Activated gamma-delta T cell treated with anti-CD3 and anti-CD28 coated beads, Interleukin-2, amount 50 U/mL, for 16 hours (primary cell): Measurements from ENCODE around the gene ANO4.
"Not testable (repeated sequence)": the region's sequence is repeated elsewhere in the genome, so short reads cannot be mapped to it uniquely, and the experiment has no call there.

Experiments
- DNase-seq: peaks from one replicate; pipeline ENCODE4 v3.0.0-alpha.2; 2020; ENCODE audit warnings: low read depth

ANO4 gene

DNA sequence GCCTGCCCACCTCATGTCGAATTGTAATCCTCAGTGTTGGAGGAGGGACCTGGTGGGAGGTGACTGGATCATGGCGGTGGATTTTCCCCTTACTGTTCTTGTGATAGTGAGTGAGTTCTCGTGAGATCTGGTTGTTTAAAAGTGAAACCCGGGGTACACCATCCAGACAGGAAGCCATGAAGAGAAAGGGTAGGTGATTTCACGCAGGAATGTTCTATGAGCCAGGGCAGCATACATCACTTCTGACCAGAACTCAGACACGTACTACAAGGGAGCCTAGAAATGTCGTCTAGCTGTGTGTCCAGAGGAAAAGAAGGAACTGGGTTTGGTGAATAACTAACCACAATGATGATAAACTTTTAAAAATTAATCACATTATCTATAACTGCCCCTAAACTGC, 80.6 kb downstream of the ANO4 start:
- no peak for DNase-seq

DNA sequence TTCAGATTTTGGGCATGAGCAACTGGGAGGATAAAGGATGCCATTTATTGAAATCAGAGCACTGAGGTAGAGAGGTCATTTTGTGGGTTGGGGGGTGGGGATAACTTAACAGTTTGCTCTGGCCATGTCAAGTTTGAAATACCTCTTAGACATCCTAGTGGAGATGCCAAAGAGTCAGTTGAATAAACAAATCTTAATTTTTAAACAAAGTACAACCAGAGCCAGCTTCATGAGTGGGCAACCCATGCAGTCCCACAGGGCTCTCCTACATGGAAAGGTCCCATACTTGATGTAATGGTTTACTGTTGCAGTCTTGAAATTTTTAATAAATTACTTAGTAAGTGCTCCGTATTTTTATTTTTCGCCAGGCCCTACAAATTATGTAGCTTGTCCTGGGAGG, 81.2 kb downstream of the ANO4 start:
- no peak for DNase-seq

GRCh38 chr12:100877776-100878175, 83.2 kb downstream of the ANO4 start:
- DNase-seq, result no peak

DNA sequence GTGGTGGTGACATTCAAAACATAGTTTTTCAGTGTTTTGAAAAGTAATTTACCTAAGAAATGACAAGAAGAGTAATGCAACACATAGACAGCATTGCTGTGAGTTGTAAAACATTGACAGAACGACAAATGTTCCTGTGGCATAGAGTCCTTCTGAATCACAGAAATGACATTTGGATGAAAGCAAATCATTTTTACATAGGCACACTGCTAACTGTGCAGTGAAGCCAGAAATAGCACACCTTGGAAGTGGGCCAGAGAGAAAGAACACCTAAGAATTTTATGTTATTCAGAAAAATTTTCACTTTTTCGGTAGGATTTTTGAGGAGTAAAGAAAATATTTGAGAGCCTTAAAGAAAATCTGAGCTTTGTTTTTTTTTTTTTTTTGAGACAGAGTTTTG, 100.6 kb downstream of the ANO4 start:
- DNase-seq, result no peak

DNA sequence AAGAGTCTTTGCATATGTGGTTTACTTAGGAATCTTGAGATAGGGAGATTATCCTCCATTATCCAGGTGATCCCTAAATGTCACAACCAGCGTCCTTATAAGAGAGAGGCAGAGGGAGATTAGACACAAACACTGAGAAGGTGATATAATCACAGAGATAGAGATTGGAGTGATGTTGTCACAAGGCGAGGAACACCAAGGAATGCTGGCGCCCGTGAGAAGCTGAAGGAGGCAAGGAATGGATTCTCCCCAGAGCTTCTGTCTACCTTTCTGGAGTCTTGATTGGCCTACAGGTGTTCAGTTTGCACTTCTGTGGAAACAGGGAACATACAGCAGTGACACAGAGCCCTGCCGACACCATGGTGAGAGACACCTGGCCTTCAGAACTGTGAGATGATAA, 101.6 kb downstream of the ANO4 start:
- no peak for DNase-seq

- no peak for DNase-seq
These were observed 102.7 kb downstream of the ANO4 start for GRCh38 chr12:100897240-100897639.

DNA sequence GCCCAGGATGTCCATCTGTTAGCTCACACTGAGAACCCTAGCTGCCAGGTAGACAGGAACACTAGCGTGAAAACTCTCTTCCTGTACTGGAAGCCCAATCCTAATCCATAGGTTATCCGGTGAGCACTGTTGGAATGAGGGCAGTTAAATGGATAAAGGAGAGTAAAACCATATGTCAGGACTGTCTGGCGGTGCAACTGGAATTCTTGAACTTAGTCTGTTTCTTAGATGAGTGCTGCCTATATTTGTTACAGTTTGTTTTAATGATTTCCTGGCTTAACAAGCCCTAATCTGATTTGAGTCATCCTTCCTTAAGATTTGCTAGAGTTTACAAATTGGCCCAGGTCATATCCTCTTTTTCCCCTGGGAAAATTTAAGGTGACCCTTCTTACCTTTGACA, 104.7 kb downstream of the ANO4 start:
- no peak for DNase-seq

DNA sequence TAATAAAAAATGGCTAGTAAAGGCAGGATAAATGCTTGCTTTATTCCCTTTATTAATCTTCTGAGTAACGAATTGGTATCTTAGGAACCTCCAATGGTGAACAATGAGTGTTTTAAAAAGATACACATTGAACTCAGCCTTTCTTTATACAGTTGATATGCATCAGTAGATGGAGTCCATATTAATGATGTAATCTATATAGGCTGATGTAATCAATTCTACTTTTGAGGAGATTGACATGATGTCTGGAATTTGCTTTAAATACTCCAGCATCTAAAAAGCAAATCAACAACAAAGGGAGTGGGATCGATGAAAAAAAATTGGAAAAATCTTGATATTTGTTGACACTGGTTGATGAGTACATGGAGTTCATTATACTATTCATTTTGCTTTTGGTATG, 106.2 kb downstream of the ANO4 start:
- no peak for DNase-seq

GRCh38 chr12:100901266-100901665, 106.7 kb downstream of the ANO4 start:
- no peak for DNase-seq

DNA sequence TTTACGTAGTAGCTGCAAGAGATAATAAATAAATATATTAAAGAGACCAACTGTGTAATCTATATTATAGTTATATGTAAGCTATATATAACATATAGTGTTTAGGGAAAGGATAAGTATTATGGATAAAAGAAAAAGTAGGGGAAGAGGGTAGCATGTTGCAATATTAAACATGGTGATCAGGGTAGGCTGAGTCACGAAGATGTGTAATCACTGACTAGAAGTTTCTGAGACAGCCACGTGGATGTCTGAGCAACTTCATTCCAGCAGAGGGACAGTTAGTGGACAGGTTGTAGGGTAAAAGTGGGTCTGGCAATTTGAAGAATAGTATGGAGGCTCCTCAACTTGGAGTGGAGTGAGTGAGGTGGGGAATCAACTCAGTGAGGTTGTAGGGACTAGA, 109.7 kb downstream of the ANO4 start:
- no peak for DNase-seq

DNA sequence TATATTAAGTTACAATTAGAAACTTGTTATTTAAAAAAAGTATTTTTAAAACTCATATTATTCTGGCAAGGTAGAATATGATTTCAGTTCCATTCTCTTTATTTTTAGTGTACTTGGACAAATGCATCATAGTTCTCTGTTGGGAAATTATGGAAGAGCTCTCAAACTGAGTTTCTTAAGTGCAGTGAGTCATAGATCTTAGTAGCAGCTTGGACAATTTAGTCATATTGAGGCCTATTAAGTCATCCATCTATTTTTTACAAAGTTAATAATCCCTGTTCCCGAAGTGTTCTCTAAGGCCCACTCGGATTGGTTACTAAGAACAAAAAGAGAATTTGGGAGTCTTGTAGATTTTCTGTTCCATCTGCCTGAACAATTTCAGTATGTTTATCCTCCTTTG, 113.9 kb downstream of the ANO4 start:
- no peak for DNase-seq

DNA sequence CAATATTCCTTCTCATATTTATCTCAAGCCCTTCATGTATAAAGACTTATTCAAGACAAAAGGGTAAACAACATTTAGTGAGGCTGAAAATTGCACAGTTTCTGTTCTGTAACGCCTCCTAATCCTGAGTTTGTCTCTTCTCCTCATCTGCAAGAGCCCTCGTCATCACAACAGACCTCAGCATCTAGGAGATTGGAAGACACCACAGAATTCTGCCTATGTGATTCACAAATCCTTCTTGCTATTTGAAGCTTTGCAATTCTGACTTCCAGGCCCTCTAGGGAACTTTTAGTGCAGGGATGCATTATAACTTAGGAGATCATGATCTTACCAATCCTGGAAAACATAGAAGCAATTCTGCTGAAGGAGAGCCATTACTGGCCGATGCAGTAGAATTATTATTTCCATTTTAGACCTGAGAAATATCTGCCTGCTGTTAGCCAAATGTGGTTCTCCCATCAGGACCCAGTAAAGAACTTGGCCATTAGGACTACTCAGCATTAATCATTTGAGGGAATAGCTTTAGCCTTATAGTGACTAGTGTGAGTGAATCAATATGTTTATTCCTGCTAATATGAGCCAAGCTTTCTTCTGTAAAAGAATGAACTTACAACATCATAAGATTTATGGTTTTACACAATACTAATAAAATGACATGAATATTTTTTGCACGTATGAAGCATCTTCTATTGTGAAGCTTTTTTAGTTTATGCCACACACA, 119.5 kb downstream of the ANO4 start:
- no peak for DNase-seq

DNA sequence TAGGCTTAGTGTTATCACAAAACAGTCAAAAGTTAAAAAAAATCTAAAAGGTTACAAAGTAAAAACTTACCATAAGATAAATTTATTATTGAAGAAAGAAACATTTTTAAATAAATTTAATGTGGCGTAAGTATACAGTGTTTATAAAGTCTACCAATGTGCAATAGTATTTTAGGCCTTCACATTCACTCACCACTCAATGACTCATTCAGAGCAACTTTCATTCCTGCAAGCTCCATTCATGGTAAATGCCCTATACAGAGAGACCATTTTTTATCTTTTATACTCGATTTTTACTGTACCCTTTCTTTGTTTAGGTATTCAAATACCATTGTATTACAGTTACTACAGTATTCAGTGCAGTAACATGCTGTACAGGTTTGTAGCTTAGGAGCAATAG, 124.5 kb downstream of the ANO4 start:
- DNase-seq, result no peak

DNA sequence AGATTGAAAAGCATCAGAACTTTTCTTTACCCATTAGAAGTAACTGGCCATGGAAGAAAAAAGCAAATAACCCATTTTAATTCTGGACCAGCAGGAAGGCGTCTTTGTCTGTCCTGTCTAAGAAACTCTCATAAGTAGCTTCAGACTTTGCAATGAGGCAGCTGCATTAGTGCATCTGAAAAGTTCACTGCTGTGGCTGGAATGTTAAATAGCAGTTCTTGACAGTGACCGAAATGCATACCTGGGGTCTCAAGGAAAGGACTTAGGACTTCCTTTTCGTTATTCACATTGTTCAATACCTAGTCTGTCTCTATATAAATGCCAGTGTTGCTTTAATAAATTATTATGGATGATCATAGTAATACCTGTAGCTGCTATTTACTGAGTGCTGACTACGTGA, 125.9 kb downstream of the ANO4 start:
- DNase-seq, result no peak

DNA sequence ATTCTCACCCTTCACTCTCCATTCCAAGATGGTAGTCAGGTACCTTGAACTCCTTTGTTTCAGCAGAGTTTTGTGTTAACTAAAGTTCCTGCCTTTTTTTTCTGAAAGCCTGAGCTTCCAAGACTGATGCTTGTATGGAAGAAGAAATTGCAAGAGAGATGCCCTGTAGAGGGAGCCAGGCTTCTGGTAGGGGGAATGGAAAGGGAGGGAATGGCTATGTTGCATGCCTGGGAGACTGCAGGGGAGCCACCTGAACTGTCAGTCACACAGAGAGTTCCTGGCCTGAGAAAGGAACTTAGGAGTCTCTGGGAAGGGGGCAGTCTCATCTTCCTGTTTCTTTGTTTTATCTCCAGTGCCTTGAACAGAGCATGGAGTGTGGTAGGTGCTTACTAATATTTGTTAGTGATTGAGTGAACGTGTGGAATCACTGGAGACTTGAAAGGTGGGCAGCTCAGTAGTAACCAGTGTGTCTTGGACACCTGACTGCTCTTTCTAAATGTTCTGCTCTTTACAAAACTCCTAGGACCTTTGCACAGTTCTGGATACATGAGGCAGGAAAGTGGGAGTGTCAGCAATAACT, 132.2 kb downstream of the ANO4 start:
- no peak for DNase-seq

GRCh38 chr12:100927826-100928225, 133.2 kb downstream of the ANO4 start:
- DNase-seq, result no peak

DNA sequence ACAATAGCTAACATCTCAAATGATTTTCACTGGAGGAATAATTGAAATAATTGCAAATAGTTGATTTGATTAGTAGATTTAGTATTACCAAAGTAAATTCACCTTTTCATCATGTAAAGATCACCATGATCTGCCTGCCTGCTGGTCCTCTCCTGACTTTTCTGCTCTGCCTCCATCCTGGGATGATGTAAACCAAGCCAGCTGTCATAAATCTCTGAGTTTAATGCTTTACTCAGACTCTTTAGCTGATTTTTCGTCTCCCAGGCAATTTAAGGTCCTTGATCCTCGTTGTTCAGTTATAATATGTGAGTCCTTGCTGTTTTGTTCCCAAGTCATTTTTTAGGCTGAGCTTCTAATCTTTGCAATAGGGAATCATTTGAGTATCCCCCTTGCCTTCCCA, 138.0 kb downstream of the ANO4 start:
- DNase-seq, result no peak

DNA sequence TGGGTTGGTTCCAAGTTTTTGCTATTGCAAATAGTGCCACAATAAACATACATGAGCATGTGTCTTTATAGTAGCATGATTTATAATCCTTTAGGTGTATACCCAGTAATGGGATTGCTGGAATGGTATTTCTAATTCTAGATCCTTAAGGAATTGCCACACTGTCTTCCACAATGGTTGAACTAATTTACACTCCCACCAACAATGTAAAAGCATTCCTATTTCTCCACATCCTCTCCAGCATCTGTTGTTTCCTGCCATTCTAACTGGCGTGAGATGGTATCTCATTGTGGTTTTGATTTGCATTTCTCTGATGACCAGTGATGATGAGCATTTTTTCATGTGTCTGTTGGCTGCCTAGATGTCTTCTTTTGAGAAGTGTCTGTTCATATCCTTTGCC, 139.0 kb downstream of the ANO4 start:
- DNase-seq, result not testable (repeated sequence)

DNA sequence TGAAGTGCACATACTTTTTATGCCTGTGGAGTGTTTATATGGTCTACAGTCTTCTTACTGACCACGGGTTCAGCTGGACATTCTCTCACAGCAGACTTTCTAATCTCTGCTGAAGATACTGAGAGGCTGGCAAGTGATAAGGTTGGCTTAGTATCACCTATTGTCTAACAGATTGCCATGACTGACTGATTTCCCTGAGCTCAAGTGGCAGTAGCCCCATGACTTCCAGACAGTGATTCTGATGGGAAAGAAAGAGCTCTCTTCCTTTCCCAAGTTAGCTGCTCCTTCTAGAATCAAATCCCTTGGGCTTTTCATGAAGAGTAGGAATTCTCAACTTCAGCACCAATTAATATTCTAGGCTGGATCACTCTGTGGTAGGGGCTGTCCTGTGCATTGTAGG, 141.4 kb downstream of the ANO4 start:
- DNase-seq, result no peak

DNA sequence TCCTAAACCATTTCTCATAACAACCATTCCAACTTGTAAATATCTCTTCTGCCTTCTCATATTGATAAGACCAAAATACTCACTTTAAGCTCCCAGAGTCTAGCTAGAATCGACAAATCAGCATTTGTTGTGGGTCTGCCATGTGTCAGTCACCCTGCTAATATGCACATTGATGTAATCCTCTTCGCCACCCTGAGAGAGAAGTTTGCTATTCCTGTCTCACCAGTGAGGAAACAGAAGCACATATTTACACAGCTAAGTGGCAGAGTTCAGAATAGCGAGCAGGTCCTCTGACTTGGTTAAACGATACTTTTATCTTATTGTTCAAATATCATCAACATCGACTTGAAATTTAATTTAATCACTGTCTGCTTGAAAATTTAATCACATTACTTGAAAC, 142.1 kb downstream of the ANO4 start:
- no peak for DNase-seq

- DNase-seq, result no peak
These were observed 145.9 kb downstream of the ANO4 start for GRCh38 chr12:100940503-100940902.

- DNase-seq, result no peak
These were observed 148.6 kb downstream of the ANO4 start for GRCh38 chr12:100942984-100943749.

DNA sequence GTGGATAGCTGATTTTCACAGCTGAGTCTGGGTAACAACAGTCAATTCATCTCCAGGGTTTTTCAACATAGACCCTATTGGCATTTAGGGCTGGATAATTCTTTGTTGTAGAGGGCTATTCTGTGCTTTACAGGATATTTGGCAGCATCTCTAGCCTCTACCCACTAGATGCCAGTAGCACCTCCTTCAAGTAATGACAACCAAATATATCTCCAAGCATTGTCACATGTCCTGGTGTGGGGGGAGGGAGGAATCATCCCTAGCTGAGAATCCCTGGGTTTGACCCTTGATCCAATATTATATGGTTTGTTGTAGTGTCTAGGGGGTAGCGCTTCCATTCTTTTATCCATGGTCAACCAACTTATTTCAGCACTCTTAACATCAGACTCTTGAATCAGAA, 157.2 kb downstream of the ANO4 start:
- no peak for DNase-seq

DNA sequence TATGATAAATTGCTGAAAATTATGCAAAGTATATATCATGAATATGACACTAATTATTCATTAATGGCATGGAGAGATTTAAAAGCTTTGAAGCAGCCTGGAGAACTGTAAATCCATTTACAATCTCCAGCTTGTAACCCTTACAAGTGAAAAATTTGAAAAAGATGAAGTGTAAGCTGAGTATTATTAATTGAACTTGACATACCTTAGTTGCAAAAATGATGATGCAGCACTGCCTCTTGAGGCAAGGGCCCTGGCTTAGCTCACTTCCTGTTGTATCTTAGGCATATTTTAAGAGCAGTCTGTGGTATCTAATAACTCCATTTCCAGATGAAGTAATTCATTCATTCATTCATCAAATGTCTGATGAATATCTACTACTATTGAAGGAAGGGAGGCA, 158.6 kb downstream of the ANO4 start:
- DNase-seq, result no peak
